Measurements from ENCODE around the gene ZNF500.

- TF ChIP-seq EZH2 (IDR thresholded peaks at IDR 0.05; ENCODE audit: borderline replicate concordance, low read depth, low read length, severe bottlenecking) (no peak), POLR2A (IDR thresholded peaks at IDR 0.05; ENCODE audit: low read depth, low read length) (no peak), CTCF (IDR thresholded peaks at IDR 0.05; ENCODE audit: extremely low read depth in 1 of 2, insufficient read depth in 1 of 2, low read depth in 1 of 2, low read length in 2 of 2) (no peak)
Measured at GRCh38 chr16:4746991-4747574, 19.9 kb downstream of the ZNF500 start.
